Measurements from ENCODE around the gene MRPL44. TPM values are rescaled to one million over a fixed set of nuclear protein-coding genes. Genes with fewer than 3 reads are reported as not detected.

MRPL44 gene
- polyA plus RNA-seq (2013): 28.2 and 28.9 TPM in 2 replicates

GRCh38 chr2:223957092-223957851 is at the start of gene MRPL44:
Gene MRPL44 (plus strand): TSS chr2:223957463. CDS start chr2:223957473, 10 bp downstream.
- Histone ChIP-seq H3K9ac (ENCODE audit: low read length) (peak within 1 kb of the TSS; percentile 96), H4K8ac (ENCODE audit: low read depth, low read length) (peak within 1 kb of the TSS; percentile 99), H3K23ac (ENCODE audit: low read length) (no peak within 1 kb of the TSS), H3K27ac (ENCODE audit: low read depth, low read length) (peak within 1 kb of the TSS; percentile 56), H3K79me1 (ENCODE audit: low read length) (peaks cover 6% of the 10 kb centered on the region), H2AFZ (ENCODE audit: insufficient read depth, low read length, poor library complexity) (peak within 1 kb of the TSS; percentile 99), H3K79me2 (ENCODE audit: control insufficient read depth, insufficient read depth, low read length, poor library complexity) (peaks cover 9% of the 10 kb centered on the region), H3K4me3 (ENCODE audit: low read depth, low read length) (peak within 1 kb of the TSS; percentile 85), H3K4ac (ENCODE audit: low read depth, low read length) (peak within 1 kb of the TSS; percentile 98), H3K4me2 (ENCODE audit: low read length) (peak within 1 kb of the TSS; percentile 85), H3K9me3 (ENCODE audit: insufficient read depth, low read depth, low read length) (no peaks in the 10 kb centered on the region), H2BK120ac (ENCODE audit: insufficient read depth, low read length, poor library complexity) (peak within 1 kb of the TSS; percentile 98), H4K91ac (ENCODE audit: low read depth, low read length) (peak within 1 kb of the TSS; percentile 97), H3K27me3 (ENCODE audit: insufficient read depth, low read length) (no peaks in the 10 kb centered on the region), H3K36me3 (ENCODE audit: control insufficient read depth in 1 of 2, insufficient read depth in 2 of 2, low read length in 2 of 2) (peaks cover 2 to 14% of the 10 kb centered on the region in 2 experiments), H3K4me1 (ENCODE audit: control insufficient read depth in 1 of 2, insufficient read depth in 2 of 2, low read length in 2 of 2) (peaks cover 0 to 3% of the 10 kb centered on the region in 2 experiments), H2BK5ac (ENCODE audit: low read depth, low read length, poor library complexity) (peak within 1 kb of the TSS; percentile 89), H4K12ac (ENCODE audit: low read depth, low read length) (peak within 1 kb of the TSS; percentile 99), H2AK5ac (ENCODE audit: low read length) (no peak within 1 kb of the TSS), H3K18ac (ENCODE audit: low read length) (peak within 1 kb of the TSS; percentile 100), H3K14ac (ENCODE audit: low read length) (peak within 1 kb of the TSS; percentile 99), H2BK12ac (ENCODE audit: low read length) (no peak within 1 kb of the TSS)
- peak; percentile 98 to 99 for DNase-seq
- WGBS (ENCODE audit: extremely low coverage, insufficient coverage, insufficient read length): no CpG with 5 or more reads among the region's 65 CpGs

GRCh38 chr2:223908304-223908998 is 48.8 kb upstream of the MRPL44 start:
- Histone ChIP-seq H2BK5ac (ENCODE audit: low read depth, low read length, poor library complexity) (no peak overlapping the region), H3K4me1 (ENCODE audit: control insufficient read depth in 1 of 2, insufficient read depth in 2 of 2, low read length in 2 of 2) (no peaks in the 10 kb centered on the region), H2AK5ac (ENCODE audit: low read length) (no peak overlapping the region), H3K4me3 (ENCODE audit: low read depth, low read length) (no peak overlapping the region), H4K8ac (ENCODE audit: low read depth, low read length) (no peak overlapping the region), H3K79me2 (ENCODE audit: control insufficient read depth, insufficient read depth, low read length, poor library complexity) (no peaks in the 10 kb centered on the region), H3K18ac (ENCODE audit: low read length) (no peak overlapping the region), H4K12ac (ENCODE audit: low read depth, low read length) (no peak overlapping the region), H3K79me1 (ENCODE audit: low read length) (no peaks in the 10 kb centered on the region), H4K91ac (ENCODE audit: low read depth, low read length) (no peak overlapping the region), H3K23ac (ENCODE audit: low read length) (no peak overlapping the region), H3K9ac (ENCODE audit: low read length) (no peak overlapping the region), H3K9me3 (ENCODE audit: insufficient read depth, low read depth, low read length) (no peaks in the 10 kb centered on the region), H2AFZ (ENCODE audit: insufficient read depth, low read length, poor library complexity) (no peak overlapping the region), H3K4ac (ENCODE audit: low read depth, low read length) (no peak overlapping the region), H3K27ac (ENCODE audit: low read depth, low read length) (no peak overlapping the region), H2BK120ac (ENCODE audit: insufficient read depth, low read length, poor library complexity) (no peak overlapping the region), H3K14ac (ENCODE audit: low read length) (no peak overlapping the region), H3K27me3 (ENCODE audit: insufficient read depth, low read length) (no peaks in the 10 kb centered on the region), H3K36me3 (ENCODE audit: control insufficient read depth in 1 of 2, insufficient read depth in 2 of 2, low read length in 2 of 2) (peaks cover 4 to 6% of the 10 kb centered on the region in 2 experiments), H2BK12ac (ENCODE audit: low read length) (no peak overlapping the region), H3K4me2 (ENCODE audit: low read length) (no peak overlapping the region)
- DNase-seq: no peak
- WGBS (ENCODE audit: extremely low coverage, insufficient coverage, insufficient read length): no CpG with 5 or more reads among the region's 8 CpGs

- Histone ChIP-seq H3K4me3 (ENCODE audit: low read depth, low read length) (no peak overlapping the region), H3K4me2 (ENCODE audit: low read length) (no peak overlapping the region), H2AFZ (ENCODE audit: insufficient read depth, low read length, poor library complexity) (no peak overlapping the region), H2BK120ac (ENCODE audit: insufficient read depth, low read length, poor library complexity) (no peak overlapping the region), H3K27me3 (ENCODE audit: insufficient read depth, low read length) (no peaks in the 10 kb centered on the region), H2AK5ac (ENCODE audit: low read length) (no peak overlapping the region), H3K79me1 (ENCODE audit: low read length) (no peaks in the 10 kb centered on the region), H3K79me2 (ENCODE audit: control insufficient read depth, insufficient read depth, low read length, poor library complexity) (no peaks in the 10 kb centered on the region), H3K4ac (ENCODE audit: low read depth, low read length) (no peak overlapping the region), H4K12ac (ENCODE audit: low read depth, low read length) (no peak overlapping the region), H3K9ac (ENCODE audit: low read length) (no peak overlapping the region), H3K36me3 (ENCODE audit: control insufficient read depth in 1 of 2, insufficient read depth in 2 of 2, low read length in 2 of 2) (peaks cover 4 to 6% of the 10 kb centered on the region in 2 experiments), H4K91ac (ENCODE audit: low read depth, low read length) (no peak overlapping the region), H3K14ac (ENCODE audit: low read length) (no peak overlapping the region), H3K9me3 (ENCODE audit: insufficient read depth, low read depth, low read length) (no peaks in the 10 kb centered on the region), H3K23ac (ENCODE audit: low read length) (no peak overlapping the region), H2BK5ac (ENCODE audit: low read depth, low read length, poor library complexity) (no peak overlapping the region), H4K8ac (ENCODE audit: low read depth, low read length) (no peak overlapping the region), H2BK12ac (ENCODE audit: low read length) (no peak overlapping the region), H3K18ac (ENCODE audit: low read length) (no peak overlapping the region), H3K27ac (ENCODE audit: low read depth, low read length) (no peak overlapping the region), H3K4me1 (ENCODE audit: control insufficient read depth in 1 of 2, insufficient read depth in 2 of 2, low read length in 2 of 2) (no peaks in the 10 kb centered on the region)
- no peak for DNase-seq
- no CpG with 5 or more reads among the region's 7 CpGs for WGBS (ENCODE audit: extremely low coverage, insufficient coverage, insufficient read length)
Observed at GRCh38 chr2:223909001-223909741, 48.1 kb upstream of the MRPL44 start.

DNA sequence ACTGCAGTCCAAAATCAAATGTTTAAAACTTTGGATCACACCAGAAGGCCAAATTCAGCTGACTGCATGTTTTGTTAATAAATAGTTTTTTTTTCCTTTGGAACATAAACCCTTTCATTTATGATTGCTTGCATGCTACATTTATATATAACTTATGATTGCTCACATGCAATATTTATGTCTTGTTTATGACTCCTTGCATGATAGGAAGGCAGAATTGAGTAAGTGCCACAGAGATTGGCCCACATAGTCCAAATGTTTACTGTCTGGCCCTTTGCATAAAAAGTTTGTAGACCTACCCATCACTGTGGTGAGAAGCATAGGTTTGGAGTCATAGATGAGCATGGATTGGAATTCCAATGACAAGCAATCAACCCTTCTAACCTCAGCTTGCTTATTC is 42.9 kb upstream of the MRPL44 start:
- no peak overlapping the region for H3K14ac ChIP-seq (ENCODE audit: low read length)
- no peak overlapping the region for H4K8ac ChIP-seq (ENCODE audit: low read depth, low read length)
- peaks cover 4 to 10% of the 10 kb centered on the region in 2 experiments for H3K36me3 ChIP-seq (ENCODE audit: control insufficient read depth in 1 of 2, insufficient read depth in 2 of 2, low read length in 2 of 2)
- H3K79me1 ChIP-seq (ENCODE audit: low read length): no peaks in the 10 kb centered on the region
- H3K79me2 ChIP-seq (ENCODE audit: control insufficient read depth, insufficient read depth, low read length, poor library complexity): no peaks in the 10 kb centered on the region
- no peak overlapping the region for H2BK12ac ChIP-seq (ENCODE audit: low read length)
- H3K4ac ChIP-seq (ENCODE audit: low read depth, low read length): no peak overlapping the region
- DNase-seq: no peak
- no peak overlapping the region for H3K4me2 ChIP-seq (ENCODE audit: low read length)
- no peak overlapping the region for H3K9ac ChIP-seq (ENCODE audit: low read length)
- no peak overlapping the region for H3K23ac ChIP-seq (ENCODE audit: low read length)
- no peak overlapping the region for H2BK120ac ChIP-seq (ENCODE audit: insufficient read depth, low read length, poor library complexity)
- no peaks in the 10 kb centered on the region for H3K27me3 ChIP-seq (ENCODE audit: insufficient read depth, low read length)
- no peaks in the 10 kb centered on the region for H3K4me1 ChIP-seq (ENCODE audit: control insufficient read depth in 1 of 2, insufficient read depth in 2 of 2, low read length in 2 of 2)
- no peak overlapping the region for H3K18ac ChIP-seq (ENCODE audit: low read length)
- H2AK5ac ChIP-seq (ENCODE audit: low read length): no peak overlapping the region
- no peak overlapping the region for H2BK5ac ChIP-seq (ENCODE audit: low read depth, low read length, poor library complexity)
- H2AFZ ChIP-seq (ENCODE audit: insufficient read depth, low read length, poor library complexity): no peak overlapping the region
- no peak overlapping the region for H3K4me3 ChIP-seq (ENCODE audit: low read depth, low read length)
- no peak overlapping the region for H3K27ac ChIP-seq (ENCODE audit: low read depth, low read length)
- H3K9me3 ChIP-seq (ENCODE audit: insufficient read depth, low read depth, low read length): no peaks in the 10 kb centered on the region
- no peak overlapping the region for H4K91ac ChIP-seq (ENCODE audit: low read depth, low read length)
- no peak overlapping the region for H4K12ac ChIP-seq (ENCODE audit: low read depth, low read length)
